Bone marrow (tissue), 2 donors: ENCODE measurements around the gene GPATCH1.
"Not testable (repeated sequence)": the region's sequence is repeated elsewhere in the genome, so short reads cannot be mapped to it uniquely, and the experiment has no call there.

Source experiments
- DNase-seq, 2 donors: peaks; one replicate each; lab custom pipeline; 2025; lab: John Stamatoyannopoulos, UW

GPATCH1 gene, protein sequence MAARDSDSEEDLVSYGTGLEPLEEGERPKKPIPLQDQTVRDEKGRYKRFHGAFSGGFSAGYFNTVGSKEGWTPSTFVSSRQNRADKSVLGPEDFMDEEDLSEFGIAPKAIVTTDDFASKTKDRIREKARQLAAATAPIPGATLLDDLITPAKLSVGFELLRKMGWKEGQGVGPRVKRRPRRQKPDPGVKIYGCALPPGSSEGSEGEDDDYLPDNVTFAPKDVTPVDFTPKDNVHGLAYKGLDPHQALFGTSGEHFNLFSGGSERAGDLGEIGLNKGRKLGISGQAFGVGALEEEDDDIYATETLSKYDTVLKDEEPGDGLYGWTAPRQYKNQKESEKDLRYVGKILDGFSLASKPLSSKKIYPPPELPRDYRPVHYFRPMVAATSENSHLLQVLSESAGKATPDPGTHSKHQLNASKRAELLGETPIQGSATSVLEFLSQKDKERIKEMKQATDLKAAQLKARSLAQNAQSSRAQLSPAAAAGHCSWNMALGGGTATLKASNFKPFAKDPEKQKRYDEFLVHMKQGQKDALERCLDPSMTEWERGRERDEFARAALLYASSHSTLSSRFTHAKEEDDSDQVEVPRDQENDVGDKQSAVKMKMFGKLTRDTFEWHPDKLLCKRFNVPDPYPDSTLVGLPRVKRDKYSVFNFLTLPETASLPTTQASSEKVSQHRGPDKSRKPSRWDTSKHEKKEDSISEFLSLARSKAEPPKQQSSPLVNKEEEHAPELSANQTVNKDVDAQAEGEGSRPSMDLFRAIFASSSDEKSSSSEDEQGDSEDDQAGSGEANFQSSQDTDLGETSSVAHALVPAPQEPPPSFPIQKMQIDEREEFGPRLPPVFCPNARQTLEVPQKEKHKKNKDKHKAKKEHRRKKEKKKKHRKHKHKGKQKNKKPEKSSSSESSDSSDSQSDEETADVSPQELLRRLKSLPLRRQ

DNA sequence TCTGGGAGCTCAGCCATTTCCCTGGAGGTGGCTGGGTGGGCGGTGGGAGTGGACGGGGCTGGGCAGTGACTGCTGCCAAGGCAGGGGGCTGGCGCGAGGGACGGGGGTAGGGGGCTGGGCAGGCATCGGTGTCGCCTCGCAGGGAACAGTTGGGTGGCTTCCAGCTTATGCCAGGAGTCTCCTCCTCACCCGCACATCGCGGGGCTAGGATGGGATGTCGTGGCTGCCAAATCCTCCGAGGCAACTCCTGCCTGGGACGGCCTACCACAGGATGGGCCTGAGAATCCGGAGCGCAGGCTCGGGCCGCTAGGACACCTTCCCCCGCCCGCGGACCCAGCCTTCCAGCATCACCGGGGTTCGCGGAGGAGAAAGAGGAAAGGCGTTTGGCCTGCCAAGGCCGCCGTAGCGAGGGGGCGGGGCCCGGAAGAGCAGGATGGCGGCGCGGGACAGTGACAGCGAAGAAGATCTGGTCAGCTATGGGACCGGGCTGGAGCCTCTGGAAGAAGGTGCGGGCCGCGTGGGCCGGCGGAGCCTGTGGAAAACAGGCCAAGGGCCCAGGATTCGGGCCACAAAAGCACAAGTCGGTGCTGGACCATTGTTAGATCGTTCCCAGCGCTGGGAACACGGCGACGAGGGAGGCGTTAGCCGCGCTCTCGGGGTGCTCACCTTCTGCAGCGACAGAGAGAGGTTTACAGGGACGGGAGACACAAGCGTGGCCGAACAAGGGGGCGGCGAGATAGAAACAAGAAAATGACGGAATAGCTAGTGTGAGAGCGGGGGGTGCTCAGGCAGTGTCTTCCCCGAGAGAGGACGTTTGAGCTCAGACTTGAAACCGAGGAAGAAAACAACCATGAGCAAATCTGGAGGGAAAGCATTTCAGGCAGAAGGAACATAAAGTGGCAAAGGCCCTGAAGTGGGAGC lies at the start of gene GPATCH1:
TSS of gene GPATCH1 (plus strand) at position 421 of the 921 bp plus-strand sequence. CDS start at position 434, 13 bp downstream.
- peak; percentile 56 to 72 for DNase-seq

DNA sequence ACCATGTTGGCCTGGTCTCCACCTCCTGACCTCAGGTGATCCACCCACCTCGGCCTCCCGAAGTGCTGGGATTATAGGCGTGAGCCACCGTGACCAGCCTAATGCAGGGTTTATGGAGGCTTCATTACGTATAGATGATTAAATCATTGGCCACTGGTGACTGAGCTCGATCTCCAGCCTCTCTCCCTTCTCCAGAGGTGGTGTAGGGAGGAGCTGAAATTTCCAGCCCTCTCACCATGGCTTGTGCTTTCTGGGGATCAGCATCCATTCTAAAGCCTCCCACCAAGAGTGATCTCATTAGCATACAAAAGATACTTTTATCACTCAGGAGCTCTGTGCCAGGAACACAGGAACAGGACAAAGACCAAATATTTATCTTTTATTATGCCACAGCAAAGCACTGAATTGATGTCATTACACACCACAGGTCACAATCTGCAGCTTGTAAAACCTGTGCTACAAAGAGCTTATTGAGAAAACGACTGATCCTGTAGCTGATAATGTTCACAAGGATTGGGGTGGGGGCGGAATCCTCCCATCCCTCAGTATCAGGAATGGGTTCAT lies 48.7 kb upstream of the GPATCH1 start:
- DNase-seq = no peak

DNA sequence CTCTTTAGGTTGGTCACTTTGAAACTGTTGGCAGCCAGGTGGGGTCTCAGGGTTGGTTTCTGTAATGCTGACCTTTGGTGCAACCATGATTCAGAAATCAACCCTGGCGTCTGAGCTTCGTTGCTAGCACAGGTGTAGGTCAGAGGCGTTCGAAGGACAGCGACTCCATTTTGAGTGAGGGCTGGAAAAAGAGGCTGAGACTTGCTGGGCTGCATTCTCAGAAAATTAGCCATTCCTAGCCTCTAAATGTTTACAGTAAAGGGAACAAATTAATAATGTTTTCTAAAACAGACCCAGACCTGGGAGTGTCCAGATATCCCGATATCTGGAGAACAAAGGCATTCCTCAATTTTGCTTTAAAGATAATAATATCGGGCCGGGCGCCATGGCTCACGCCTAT lies 45.5 kb upstream of the GPATCH1 start:
- DNase-seq = no peak

DNA sequence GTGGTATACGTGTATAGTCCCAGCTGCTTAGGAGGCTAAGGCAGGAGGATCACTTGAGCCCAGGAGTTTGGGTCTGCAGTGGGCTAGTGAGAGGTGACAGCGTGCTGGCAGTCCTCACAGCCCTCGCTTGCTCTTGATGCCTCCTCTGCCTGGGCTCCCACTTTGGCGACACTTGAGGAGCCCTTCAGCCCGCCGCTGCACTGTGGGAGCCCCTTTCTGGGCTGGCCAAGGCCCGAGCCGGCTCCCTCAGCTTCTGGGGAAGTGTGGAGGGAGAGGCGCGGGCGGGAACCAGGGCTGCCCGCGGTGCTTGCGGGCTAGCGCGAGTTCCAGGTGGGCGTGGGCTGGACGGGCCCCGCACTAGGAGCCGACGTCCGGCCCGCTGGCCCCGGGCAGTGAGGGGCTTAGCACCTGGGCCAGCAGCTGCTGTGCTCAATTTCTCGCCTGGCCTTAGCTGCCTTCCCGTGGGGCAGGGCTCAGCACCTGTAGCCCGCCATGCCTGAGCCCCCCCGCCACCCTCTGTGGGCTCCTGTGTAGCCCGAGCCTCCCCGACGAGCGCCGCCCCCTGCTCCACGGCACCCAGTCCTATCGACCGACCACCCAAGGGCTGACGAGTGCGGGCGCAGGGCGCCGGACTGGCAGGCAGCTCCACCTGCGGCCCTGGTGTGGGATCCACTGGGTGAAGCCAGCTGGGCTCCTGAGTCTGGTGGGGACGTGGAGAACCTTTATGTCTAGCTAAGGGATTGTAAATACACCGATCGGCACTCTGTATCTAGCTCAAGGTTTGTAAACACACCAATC lies 44.4 kb upstream of the GPATCH1 start:
- not testable (repeated sequence) for DNase-seq

DNA sequence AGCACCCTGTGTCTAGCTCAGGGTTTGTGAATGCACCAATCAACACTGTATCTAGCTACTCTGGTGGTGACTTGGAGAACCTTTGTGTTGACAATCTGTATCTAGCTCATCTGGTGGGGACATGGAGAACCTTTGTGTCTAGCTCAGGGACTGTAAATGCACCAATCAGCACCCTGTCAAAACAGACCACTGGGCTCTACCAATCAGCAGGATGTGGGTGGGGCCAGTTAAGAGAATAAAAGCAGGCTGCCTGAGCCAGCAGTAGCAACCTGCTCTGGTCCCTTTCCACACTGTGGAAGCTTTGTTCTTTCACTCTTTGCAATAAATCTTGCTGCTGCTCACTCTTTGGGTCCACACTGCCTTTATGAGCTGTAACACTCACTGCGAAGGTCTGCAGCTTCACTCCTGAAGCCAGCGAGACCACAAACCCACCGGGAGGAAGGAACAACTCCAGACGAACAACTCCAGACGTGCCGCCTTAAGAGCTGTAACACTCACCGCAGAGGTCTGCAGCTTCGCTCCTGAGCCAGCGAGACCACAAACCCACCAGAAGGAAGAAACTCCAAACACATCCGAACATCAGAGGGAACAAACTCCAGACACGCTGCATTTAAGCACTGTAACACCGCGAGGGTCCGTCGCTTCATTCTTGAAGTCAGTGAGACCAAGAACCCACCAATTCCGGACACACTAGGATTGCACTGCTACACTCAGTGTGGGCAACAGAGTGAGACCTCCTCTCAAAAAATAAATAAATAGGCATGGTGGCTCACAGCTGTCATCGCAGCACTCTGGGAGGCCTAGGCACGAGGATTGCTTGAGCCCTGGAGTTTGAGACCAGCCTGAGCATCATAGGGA lies 43.6 kb upstream of the GPATCH1 start:
- DNase-seq = peak in 1 of 2 donors; percentile 0

DNA sequence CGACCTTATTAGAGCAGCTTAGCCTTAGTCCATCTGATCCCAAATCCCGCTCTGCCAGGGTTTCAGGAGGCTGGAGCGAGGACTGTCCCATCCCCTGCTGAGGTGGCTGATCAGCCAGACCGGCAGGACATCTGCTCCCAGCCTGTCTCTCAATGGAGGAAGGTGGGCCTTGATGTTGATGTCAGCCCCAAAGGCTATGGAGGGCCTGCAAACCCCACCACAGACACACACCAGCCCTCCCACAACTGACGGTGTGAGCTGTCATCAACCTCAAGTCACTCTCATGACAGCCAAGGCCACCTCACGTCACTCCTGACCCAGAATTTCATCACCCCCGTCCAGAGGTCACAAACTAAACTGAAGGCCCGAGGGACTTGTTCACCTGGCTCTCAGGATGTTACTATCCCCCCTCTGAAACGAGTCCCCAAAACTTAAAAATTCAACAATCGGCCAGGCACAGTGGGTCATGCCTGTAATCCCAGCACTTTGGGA lies 41.8 kb upstream of the GPATCH1 start:
- no peak for DNase-seq

DNA sequence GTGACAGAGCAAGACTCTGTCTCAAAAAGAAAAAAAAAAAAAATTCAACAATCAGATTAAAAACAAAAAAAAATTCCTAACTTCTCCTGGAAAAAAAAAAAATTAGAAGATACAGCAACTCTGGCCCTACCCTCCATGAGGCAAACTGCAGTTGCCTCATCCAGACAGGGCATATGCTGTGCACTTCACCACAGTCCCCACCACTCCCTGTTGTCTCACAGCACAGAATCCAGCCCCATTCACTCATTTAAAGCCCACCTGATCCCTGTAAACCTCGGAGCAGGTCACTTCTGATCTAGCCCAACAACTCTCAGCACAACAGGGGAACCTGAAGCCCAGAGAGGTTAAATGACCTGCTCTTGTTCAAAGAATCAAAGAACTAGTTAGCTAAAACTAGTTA lies 41.2 kb upstream of the GPATCH1 start:
- DNase-seq = no peak

DNA sequence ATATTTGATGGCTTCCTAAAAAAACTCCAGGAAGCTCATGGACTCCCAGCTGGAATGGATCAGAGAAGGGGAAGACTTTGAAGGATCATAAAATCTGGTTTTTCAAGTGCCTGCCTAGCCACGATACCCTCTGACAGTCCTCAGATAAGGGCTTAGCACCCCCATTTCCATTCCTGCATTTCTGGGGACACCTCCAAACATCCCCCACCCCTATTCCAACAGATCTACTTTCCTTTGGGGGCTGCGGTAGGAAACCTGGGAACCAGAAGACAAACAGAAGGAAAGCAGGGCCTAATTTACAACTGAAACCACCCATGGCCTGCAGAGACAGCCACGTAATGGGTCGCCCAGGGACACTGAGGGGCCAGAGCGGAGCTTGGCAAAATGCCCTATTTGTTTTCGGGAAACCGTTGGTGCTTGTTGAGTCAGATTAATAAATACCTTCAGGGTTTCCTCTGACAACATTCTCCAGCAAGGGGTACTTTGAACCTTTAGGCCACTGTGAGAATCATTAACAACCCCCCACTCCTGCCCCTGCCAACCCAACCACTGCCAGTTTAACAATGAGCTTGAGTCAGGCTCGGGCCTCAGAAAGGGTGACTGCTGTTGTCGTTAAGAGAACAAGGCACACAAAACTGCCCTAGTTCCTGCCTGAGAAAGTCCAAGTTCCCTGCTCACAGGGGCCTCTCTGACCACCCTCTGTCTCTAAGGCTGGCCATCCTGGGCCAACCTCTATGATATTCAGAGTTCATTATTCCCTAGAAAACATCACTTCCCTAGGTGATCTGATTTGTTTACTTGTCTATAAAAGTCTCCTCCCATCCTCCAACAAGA lies 39.8 kb upstream of the GPATCH1 start:
- DNase-seq = no peak

DNA sequence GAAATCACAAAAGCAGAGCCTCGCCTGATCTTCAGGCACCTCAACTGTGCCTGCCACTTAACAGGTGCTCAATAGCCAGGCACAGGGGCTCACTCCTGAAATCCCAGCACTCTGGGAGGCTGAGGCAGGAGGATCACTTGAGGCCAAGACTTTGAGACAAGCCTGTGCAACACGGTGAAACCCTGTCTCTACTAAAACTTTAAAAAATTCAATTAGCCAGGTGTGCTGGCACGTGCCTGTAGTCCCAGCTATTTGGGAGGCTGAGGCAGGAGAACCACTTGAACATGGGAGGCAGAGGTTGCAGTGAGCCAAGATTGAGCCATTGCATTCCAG lies 39.2 kb upstream of the GPATCH1 start:
- DNase-seq = not testable (repeated sequence)

DNA sequence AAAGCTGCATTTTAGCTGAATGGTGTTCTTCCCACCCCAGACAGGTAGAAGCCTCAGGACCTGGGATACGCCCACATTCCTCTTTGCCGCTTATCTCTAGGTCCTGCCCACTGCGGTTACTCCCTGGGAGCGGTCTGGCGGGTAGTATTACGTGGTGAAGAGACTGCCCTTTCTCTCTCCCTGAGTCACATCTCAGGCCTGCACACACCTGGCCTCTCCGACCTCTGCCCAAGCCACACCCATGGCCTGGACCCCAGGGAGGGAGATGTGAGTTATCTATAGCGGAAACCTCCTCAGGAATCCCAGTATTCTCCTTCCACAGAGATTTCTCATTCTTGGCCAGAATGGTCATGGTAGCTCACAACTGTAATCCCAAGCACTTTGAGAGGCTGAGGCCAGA lies 33.6 kb upstream of the GPATCH1 start:
- no peak for DNase-seq

DNA sequence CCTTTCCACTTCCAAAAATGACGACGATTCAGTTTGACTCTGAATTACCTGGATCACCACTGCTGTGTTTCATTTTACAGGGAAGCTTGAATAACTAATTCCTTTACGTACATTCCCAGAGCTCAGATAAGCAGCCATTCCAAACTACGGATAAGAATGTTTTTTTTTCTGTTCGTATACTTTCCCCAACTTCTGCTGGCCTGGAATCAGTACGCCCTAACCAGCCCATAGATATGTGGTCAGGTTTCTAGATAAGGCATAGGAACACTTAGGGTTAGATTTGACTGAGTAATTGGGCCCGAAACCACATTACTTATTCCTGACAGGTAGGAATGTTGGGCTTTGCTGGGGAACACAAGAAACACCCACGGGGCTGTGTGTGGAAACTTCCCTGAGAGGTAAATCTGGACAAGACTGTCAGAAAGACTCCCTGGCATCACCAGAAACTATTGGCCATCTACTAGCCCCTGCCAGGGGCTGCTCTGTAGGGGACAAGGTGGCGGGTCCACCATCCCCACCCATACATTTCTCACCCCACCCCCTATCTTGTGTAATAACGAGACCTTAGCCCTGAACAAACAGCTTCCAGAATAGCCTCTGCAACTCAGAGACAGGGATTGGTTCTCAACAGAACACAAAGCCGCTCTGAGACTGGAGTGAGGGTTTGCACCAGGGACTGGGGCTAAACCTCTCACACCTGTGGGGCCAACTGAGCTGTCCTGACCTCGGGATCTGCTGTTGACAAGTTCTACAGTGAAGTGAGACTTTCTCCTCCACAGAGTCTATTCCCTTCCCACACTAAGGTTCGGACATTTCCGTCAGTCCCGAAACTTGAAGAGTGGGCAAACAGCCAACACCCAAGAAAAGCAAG lies 31.9 kb upstream of the GPATCH1 start:
- no peak for DNase-seq

DNA sequence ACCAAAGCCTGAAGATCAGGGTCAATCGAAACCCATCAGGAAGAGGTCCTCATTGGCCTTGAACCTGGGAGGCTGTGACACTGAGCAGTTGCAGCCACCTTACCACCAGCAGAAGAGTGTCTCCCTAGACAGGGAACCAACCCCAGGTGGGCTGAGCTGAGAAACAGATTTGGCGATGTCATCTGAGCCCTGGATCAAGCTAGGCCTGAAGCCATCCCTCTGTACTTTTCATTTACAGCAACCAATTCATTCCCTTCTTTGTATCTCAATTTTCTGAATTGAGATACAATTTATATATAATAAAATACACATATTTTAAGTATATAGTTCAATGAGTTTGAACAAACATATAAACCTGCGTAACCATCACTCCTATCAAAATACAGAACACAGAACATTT lies 30.9 kb upstream of the GPATCH1 start:
- DNase-seq = no peak

DNA sequence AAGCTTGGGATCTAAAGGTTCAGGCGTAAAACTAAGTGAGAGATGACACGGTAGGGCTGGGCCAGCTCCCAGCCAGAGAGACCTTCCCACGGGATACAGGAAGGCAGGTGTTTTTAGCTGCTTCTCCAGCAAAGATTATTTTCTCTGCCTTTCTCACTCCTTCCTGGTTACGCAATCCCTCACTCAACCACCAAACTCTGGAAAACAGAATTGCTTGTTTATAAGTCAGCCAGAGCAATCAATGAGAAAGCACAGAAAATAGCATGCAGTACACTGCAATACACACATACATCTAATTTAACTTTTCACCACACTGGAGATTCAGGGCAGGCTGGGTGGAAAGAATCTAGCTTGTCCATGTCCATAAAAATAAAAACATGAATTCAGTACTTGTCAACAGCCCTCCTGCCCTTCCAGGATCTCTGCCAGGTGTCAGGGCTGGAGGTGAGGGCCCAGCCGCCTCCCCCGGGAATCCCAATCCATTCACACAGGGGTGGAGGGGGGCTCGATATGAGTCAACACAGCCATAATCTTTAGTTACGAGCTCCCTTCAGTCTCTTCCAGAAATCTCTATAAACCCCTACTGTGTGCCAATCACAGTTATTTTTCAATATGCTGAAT lies 28.5 kb upstream of the GPATCH1 start:
- no peak for DNase-seq

DNA sequence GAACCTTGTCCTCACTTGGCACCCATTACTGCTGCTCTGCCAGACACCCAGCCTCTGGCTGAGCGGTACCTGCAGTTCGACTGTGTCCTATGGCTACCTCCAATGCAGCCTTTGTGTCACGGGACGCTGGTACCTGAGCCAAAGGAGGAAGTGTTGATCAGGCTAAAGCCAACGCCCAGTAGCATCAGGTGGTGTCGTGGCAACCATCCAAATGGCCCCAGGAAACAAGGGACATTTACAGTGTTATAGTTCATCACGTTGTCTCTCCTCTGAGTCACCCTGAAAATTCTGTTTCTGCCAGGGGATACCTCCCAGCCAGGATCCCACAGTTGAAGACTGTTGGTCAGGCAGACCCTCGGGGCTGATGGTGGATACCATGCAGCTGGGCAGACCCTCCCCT lies 26.4 kb upstream of the GPATCH1 start:
- DNase-seq = no peak

DNA sequence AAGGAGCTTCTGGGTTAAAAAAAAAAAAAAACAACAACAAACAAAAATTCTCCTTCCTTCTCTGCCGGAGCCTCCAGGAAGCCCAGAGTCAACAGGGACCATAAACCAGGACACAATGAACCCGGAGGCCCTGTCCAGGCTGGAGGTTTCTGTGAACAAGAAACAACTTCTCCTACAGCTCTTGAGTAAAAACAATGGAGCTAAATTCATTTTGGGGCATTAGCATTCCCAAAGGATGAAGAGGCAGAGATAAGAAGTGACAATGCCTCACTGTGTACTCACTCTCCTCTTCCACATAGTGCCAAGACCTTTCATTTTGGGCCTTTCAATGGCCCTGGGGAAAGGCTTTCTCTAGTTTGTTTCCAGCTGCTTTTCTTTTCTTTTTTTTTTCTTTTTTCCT lies 25.3 kb upstream of the GPATCH1 start:
- no peak for DNase-seq

DNA sequence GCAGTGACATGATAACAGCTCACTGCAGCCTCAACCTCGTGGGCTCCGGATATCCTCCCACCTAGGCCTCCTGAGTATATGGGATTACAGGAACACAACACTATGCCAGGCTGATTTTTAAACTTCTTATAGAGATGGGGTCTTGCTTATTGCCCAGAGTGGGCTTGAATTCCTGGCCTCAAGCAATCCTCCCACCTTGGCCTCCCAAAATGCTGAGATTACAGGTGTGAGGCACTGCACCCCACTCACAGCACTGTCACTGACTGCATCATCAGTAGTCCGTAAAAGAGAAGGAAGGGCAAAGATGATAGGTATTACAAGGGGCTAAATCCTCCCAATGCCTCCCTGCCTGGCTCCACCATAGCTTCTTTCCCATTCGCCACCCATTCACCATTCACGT lies 20.4 kb upstream of the GPATCH1 start:
- no peak for DNase-seq

DNA sequence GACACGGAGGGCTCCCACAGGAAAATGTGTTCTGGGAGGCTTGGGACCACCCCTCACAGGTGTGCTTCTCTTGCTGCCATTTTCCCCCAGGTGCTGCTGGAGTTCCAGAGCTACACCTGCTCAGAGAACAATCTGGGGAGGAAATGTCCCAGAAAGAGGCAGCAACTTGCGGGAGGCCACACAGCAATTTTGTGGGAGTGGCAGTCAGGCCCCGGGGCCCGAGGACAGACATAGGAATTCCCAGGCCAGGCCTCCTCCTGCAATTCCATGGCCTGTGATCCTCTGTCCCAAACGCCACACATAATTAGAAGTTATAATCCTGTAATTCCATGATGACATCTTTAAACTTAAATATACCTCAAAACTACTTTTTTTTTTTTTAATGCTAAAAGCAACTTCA lies 18.1 kb upstream of the GPATCH1 start:
- DNase-seq = no peak
